ENCODE measurements around the gene INVS. TPM values are rescaled to one million over a fixed set of nuclear protein-coding genes. Genes with fewer than 3 reads are reported as not detected.

The INVS gene
- total and polyA plus RNA-seq, 2 of the 4 experiments (the other 2 are of a cell fraction): 9.2 to 33.5 TPM

- Histone ChIP-seq H3K18ac (ENCODE audit: low read depth, low read length) (no peak overlapping the region), H3K56ac (ENCODE audit: extremely low read depth, insufficient read depth, low read length) (no peak overlapping the region), H2AK5ac (ENCODE audit: low read depth, low read length) (no peak overlapping the region), H2BK20ac (ENCODE audit: low read depth, low read length) (no peak overlapping the region), H3K79me1 (ENCODE audit: low read depth in 1 of 2, low read length in 2 of 2) (peaks cover 13 to 33% of the 10 kb centered on the region in 2 experiments), H3K14ac (replicated peaks; ENCODE audit: low read depth, low read length) (no peak overlapping the region), H3K4ac (ENCODE audit: low read depth, low read length) (no peak overlapping the region), H4K5ac (ENCODE audit: low read depth, low read length) (no peak overlapping the region), H3K36me3 (ENCODE audit: control insufficient read depth, insufficient read depth, low read length) (peaks cover 52% of the 10 kb centered on the region), H4K8ac (ENCODE audit: low read depth in 2 of 2, low read length in 2 of 2) (no peak overlapping the region), H3K9me1 (ENCODE audit: insufficient read depth, low read length) (peaks cover 13% of the 10 kb centered on the region; the same call in 1 of the 2 replicates), H4K91ac (ENCODE audit: insufficient read depth, low read depth, low read length) (no peak overlapping the region), H4K20me1 (ENCODE audit: insufficient read depth, low read length) (peaks cover 5% of the 10 kb centered on the region), H3K9ac (ENCODE audit: low read depth, low read length) (no peak overlapping the region), H3K4me1 (ENCODE audit: control insufficient read depth, insufficient read depth, low read length) (no peaks in the 10 kb centered on the region), H3K9me3 (ENCODE audit: control insufficient read depth, insufficient read depth, low read length) (no peaks in the 10 kb centered on the region), H3K4me2 (ENCODE audit: low read depth, low read length) (no peak overlapping the region), H3K23ac (ENCODE audit: low read depth, low read length) (no peak overlapping the region), H2AFZ (replicated peaks; ENCODE audit: low read length, poor library complexity) (no peak overlapping the region), H3K27me3 (ENCODE audit: control insufficient read depth, insufficient read depth, low read length) (no peaks in the 10 kb centered on the region), H2BK5ac (ENCODE audit: low read depth, low read length, poor library complexity, severe bottlenecking) (no peak overlapping the region), H2AK9ac (replicated peaks; ENCODE audit: low read depth, low read length, poor library complexity) (no peak overlapping the region), H2BK15ac (ENCODE audit: low read depth, low read length) (no peak overlapping the region), H3K27ac (ENCODE audit: insufficient read depth, low read length) (no peak overlapping the region), H2BK120ac (ENCODE audit: low read depth, low read length) (no peak overlapping the region), H3K4me3 (ENCODE audit: insufficient read depth, low read depth, low read length) (no peak overlapping the region)
- no TSS peak for BruUV-seq (replicated peaks)
- ATAC-seq (ENCODE audit: low read depth) (no peak), DNase-seq (no peak)
- intact Hi-C loops (cut with micrococcal nuclease): loop anchor here (10.0 kb wide), 1 partner anchor 172 kb away; no protein-coding TSS in a partner anchor
- TF ChIP-seq MAFK (IDR thresholded peaks at IDR 0.05; ENCODE audit: low read depth, low read length): no peak
- dilution Hi-C loops (cut with HindIII; ENCODE audit: low sequenced_read_pairs, unreplicated experiment): no loop called here
- WGBS, 2 experiments (ENCODE audit: extremely low coverage in 2 of 2, insufficient read length in 1 of 2): 100% methylated on average over 2 of the region's 4 CpGs; no CpG with 5 or more reads in 1 of the 2 experiments
- ChIA-PET CTCF (no interaction called here), POLR2A (ENCODE audit: unreplicated experiment) (no interaction called here)
- in situ Hi-C loops (cut with MboI; ENCODE audit: low sequenced_read_pairs): no loop called here
Measured at GRCh38 chr9:100296407-100296806, 197.4 kb downstream of the INVS start.
